ENCODE measurements around the gene CHGA.

The CHGA gene

DNA sequence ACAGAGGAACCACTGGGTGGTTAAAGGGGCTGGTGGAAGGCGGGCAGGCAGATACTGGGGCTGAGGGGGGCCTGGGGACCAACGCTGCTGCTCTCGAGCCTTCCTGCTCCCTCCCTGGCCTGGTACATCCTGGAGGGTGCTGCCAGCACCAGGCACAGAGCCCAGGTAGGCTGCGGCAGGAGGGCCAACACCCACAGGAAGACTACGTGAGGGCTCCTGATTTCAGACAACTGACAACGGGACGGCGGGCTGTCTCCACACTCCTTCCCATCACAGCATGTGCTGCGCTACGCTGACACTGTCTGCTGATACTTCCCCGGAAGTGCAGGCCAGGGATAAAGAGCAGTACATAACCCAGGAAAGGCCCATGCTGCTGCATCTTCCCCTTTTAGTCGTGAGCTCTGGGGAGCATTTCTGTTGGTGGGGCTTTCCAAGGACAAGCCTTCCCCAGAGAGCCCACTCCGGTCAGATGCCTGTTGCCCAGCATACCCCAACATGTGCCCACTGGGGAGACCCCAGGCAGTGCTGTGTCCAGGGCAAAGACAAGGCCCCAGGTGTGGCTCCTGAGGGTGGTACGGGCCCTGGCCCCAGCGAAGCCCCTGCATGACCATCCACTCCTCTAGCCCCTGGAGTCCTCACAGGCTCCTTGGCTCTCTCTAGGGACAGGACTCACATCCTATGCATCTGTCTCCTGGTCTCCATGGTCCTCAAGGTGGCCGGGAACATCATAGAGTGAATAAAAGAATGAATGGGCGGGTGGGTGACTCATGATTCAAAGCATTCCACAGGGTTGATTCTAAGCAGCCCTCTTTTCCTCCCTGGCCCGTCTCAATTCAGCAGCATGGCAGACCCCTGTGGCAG lies 38.0 kb downstream of the CHGA start:
- DNase-seq (ENCODE audit: low read depth in 3 of 3): no peak

DNA sequence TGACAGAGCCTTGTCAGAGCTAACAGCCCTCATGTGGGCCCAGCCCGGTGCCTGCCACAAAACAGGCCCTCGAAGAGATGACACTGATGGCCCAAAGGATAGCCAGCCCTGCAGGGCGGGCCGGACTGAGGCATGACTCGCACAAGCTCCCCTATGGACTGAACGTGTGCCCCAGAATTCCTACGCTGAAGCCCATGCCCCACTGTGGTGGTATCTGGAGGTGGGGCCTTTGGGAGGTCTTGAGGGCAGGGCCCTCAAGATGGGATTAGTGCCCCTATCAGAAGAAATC lies 38.6 kb downstream of the CHGA start:
- DNase-seq (ENCODE audit: low read depth in 3 of 3): no peak

DNA sequence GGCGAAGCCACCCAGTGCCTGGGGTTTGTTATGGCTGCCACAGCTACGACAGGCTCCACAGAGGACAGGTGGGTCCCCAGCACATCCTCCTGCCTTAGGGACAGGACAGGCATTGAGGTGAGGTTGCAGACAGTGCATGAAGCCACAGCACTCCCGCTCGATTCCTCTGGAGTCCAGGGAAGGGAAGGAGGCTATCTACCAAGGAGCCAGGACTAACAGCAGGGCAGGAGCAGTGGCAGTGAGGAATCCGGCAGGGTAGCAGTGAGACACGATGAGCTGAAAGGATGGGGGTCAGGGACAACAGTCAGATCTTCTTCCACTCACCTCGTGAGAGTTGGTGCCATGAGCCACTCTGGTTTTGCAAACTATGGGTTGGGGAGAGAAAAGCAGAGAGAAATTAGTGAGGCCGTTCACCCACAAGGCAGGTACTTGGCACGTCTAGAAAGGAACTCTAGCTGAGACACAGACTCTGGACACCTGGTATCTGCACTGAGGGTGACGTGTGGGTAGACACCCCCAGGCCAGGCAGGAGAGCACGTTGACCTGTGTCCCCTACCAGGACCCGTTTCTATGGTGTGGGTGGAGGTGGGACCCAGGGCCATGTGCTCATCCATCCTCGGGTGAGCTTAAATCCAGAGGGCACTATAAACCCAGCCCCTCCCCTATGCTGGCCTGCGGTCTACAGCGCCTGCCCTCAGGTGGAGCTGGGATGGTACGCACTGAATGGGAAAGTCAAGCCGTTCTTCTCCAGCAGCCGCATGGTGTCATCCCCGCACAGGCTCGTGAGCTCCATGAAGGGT lies 39.3 kb downstream of the CHGA start:
- no peak for DNase-seq (ENCODE audit: low read depth in 3 of 3)

DNA sequence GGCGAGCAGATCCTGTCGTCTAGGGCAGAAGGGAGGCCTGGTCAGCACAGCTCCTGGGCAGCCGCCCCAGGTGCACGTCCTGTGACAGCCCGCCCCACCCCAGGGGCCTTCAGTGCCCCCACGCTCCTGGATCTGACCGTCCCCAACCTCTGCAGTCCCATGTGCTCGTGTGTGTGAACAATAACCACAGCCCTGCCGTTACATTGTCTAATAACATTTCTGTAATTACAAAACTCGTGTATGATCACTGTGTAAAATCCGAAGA lies 39.8 kb downstream of the CHGA start:
- DNase-seq (ENCODE audit: low read depth in 3 of 3): no peak

DNA sequence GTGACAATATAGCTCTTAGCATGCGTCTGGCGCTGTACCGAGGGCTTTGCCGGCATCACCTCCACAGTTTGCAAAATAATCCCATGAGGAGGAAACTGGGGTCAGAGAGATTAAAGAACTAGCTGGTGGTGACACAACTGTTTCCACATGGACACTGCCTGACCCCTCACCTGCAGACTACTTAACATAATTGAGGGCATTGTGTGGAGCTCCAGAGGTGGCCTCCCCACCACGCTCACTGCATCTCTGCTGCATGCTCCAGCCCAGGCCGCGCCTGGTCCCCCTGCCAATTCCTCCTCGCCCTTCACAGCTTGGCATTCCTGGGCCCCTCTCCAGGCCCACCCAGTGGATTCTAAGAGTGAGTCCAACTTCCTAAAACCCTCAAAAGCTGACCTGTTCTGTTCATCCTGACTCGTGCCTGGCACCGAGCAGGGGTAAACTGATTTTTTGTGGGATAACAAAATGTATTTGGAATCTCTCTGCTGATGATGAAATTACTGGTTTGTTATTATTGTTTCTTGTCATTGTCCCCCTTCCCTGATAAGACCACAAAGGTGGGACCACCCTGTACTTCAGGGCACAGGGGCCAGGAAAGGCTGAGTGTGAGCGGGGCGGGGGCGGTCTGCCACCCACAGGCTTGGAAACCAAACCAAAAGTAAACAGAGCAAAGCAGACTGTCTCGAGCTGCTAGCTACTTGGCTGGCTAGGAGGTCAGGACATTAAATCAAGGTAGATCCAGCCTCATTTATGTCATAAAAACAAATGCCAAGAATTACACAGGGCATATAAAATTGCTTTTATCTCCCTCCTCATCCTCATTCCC lies 40.6 kb downstream of the CHGA start:
- no peak for DNase-seq (ENCODE audit: low read depth in 3 of 3)

DNA sequence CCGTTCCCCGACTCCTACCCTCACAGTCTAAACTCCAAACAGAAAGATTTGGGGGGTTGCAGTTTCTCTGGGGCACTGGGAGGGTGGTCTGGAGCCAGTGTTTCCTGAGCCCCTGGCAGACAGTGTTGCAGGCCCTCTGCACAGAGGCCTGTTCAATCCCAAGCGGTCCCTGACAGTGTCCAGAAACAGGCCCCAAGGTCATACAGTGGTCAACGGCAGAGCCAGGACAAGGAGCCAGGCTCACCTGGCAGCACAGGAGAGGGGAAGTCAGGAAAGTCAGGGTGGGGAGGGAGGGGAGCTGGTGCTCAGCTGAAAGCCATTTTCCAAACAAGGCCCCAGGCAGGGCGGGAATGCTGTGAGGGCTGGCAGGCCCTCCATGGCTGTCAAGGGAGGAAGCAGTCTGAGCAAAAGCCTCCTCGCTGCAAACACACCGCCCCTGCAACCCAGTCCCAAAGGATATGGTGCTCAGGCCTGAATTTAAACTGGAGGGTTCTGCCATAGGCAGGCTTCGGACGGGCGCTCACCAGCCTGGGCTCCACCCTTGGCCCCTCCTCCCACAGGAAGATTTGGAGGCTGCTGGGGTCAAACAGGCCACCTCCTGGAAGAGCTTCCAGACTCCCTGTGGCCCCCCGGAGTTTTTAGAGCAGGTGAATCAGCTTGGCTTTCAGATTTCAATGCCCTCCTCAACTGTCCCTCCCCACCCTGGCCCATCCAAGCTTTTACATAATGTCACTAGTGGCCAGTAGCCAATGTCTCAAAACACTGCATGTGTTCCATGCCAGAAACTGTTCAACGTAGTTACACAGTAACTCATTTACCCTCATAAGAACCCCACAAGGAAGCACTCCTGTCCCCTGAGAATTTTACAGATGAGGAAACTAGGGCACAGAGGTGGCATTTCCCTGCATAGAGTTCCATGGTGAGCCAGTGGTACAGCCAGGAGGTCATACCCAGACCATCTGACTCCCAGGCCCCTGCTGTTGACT lies 41.5 kb downstream of the CHGA start:
- no peak for DNase-seq (ENCODE audit: low read depth in 3 of 3)

DNA sequence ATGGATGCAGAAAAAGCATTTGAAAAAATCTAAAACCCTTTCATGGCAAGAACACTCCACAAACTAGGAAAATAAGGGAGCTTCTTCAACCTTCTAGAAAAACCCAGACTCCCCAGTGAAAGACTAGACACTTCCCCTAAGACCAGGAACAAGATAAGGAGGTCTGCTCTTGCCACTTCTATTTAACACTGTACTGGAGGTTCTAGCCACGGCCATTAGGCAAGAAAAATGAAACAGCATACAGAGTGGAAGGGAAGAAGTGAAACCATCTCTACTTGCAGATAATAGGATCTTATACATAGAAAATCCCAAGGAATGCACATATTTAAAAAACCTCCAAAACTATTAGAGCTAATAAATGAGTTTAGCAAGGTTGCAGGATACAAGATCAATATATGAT lies 42.3 kb downstream of the CHGA start:
- no peak for DNase-seq (ENCODE audit: low read depth in 3 of 3)

DNA sequence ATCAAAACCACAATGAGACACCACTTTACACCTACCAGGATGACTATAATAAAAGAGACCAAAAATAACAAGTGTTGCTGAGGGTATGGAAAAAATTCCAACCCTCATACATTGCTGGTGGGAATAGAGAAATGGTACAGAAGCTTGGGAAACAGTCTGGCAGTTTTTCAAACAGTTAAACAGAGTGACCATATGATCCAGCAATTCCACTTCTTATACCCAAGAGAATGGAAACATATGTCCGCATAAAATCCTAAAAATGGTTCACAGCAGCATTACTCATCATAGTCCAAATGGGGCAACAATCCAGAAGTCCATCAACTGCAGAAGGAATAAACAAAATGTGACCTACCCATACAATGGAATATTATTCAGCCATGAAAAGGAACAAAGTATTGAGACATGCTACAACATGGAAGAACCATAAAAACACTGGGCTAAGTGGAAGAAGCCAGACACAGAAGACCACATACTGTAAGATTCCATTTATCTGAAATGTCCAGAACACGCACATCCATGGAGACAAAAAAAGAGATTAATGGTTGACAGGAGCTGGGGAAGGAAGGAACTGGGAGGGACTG lies 44.5 kb downstream of the CHGA start:
- DNase-seq (ENCODE audit: low read depth in 3 of 3): no peak

DNA sequence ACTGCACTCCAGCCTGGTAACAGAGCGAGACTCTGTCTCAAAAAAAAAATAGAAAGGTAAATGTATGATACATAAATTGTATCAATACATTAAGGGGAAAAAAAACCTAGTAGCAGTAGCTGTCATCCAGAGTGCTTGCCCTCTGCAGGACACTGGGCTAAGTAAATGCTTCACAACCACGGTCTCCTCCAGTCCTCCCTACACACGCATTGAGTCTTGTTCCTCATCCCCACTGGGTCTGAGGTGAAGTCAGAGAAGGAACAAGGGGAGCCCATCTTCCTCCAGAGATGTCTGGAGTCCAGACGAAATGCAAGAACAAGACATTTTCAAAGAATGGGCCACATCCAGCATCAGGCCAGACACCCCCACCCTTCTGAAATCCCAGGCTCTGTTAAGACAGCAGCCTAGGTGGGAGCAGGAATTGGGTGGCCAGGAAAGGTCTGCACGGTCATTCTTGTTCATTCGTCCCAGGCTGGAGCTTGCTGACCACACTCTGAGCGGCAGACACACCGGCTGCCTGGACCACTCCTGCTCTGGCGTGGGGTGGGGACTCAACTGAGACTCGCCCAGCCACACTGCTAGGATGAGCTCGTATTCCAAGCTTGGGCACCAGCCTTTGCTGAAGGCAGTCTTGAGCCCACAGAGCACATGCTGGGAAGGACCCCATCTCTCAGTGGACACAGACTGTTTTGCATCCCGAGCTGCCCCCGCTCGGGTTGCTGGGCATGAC lies 45.5 kb downstream of the CHGA start:
- no peak for DNase-seq (ENCODE audit: low read depth in 3 of 3)

DNA sequence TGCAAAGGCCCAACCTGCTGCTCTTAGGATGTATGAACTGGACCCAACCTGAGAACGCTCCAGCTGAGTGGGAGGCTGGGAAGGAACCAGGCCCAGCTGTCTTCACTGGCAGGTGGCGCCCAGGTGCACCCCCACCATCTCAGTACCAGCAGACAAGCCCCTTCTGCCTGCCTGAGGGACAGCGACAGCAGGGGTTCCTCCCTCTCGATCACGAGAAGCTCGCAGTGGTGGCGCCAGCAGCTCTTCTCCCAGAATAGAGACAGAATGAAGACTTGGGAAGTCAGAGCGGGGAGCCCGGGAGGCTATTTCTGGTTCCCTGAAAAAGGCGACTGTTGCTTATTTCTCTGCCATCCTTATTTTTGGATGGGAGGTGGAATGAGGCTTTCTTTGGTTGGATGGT lies 46.5 kb downstream of the CHGA start:
- no peak for DNase-seq (ENCODE audit: low read depth in 3 of 3)

DNA sequence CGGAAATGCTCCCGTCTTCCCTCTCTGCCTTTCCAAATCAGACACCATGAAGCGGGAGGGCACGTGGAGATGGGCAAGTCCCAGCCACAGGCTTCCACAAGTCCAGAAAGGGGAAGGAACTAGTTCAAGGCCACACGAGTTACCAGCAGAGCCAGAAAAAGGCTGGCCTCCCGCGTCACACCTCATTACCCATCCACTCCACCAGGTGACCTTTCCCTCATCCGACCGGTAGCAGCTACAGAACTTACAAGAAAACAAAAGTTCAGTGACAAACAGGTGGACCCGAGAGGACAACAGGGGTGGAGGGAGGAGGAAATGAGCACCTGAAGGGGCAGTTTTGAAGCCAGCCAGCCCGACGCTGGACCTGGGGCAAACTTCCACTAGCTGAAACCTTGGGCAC lies 46.9 kb downstream of the CHGA start:
- no peak for DNase-seq (ENCODE audit: low read depth in 3 of 3)

DNA sequence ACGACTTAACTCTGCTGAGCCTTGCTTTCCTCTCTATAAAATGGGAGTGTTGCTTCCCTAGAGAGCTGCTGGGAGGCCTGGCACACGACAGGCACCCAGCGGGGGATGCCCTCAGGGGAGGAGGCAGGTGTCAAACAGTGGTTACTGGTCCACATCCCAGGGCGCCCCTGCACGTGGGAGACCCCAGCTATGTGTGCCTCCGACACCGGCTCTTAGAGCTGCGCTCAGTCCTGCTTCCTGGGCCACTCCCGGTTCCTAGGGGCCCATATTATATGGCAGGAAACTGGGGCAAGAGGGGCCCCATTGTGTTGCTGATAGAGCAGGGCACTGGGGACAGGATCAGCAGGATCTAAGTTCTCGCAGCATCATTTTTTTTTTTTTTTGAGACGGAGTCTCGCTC lies 47.3 kb downstream of the CHGA start:
- no peak for DNase-seq (ENCODE audit: low read depth in 3 of 3)

DNA sequence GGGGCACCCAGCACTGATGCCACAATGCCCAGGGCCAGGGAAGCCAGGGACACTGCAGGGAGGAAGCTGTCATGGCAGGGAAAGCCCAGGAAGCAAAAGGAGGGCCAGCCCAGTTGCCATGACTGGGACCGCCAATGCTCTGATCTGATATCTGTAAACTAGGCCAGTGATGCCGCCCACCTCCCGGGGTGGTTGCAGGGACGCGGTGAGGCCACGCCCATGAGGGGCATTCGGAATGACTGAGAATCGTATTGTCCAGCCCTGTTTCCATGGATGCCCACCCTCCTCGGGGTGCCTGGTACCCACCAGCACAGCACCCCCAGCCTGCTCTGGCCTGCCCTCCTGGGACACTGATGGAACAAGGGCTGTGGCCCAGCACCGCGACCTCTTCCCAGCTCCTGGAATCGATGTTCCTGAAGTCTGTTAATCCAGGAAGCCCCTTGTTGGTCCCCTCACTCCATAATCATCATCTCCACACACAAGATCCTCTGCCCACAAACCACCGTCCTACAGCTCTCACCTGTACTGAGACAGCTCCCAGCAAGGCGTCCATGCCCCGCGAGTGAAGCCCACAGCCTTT lies 48.7 kb downstream of the CHGA start:
- DNase-seq (ENCODE audit: low read depth in 3 of 3): no peak

DNA sequence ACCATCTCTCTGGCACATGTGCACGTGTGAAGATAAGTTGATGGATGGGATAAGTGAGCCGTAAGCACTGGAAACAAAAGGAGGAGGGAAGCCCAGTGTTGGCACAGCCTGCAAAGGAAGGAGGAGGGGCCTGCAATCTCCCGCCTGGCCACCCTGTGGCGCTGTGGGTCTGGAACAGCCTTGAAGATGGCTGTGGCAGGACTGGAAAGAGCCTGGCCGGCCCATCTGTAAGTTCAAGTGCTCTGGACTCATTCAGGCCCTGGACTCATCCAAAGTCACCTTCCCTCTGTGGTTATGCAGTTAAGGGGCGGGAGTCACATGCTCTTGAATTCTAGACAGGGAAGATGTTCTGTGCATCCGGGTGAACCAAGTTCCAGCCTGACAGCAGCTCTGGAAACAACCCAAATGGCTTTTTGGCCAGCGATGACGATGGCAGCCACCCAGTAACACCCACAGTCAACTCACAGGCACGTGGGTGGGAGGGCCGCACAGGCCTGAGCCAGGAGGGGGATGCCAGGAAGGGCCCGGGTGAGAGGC lies 50.4 kb downstream of the CHGA start:
- DNase-seq (ENCODE audit: low read depth in 3 of 3): peak; percentile 12 to 19 (median 16)

DNA sequence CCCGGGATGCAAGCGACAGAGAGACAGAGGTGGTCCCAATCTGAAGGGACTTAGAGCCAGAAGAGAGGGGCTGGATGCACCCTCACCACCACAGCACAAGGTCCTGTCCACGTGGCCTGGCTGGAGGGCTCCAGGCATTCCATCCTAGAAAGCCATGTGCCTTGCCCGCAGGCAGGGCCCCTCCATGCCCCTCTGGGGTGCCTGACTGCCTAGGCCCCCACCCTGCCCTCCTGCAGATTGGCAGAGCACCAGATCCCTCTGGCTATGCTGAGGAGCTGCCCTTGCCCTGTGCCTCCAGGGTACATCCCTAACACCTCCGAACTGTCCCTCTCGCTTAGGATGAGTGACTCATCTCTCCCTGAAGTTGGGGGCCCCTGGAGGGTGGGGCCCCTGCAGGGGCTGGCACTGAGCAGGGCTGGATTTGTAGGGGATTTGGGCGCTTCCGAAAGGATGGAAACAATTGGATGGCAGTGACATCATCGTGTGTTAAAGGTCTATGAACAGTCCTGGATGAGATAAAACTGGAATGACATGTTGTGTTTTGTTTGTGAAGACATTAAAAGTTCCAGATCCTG lies 50.9 kb downstream of the CHGA start:
- DNase-seq (ENCODE audit: low read depth in 3 of 3): no peak

DNA sequence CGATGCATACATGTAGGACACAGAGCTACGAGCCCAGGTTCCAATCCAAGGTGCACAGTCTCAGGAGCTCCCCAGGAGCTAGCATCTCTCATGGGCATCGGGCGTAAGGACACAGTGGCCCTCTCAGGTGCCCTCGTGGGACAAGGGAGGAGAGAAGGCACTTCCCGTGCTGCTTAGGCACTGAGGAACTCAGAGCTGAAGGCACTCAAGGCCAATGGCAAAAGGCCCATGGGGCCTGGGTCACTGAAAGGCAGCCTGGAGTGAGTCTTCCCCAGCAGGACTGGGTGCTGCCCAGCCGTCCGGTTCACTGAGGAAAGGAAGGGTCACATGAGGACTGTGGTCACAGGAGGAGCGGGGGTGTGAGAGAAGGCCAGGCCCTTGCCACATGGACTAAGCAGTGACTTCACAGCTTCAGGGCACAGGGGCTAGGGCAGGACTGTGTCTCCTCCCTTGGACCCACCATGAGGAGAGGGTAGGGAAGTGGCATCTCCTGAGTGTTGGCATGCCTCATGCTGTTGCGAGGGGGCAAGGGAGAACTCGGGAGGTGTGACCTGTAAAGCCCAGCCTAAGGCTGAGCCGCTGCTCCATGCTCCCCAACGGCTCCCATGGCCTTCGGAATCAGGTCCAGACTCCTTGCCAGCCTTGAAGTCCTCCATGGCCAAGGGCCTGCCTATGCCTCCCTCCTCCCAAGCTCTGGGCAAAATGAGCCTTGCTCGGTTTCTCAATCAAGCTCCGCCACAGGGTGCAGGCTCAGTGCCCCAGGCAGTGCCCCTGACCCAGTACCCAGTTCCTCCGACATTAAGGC lies 51.8 kb downstream of the CHGA start:
- no peak for DNase-seq (ENCODE audit: low read depth in 3 of 3)

DNA sequence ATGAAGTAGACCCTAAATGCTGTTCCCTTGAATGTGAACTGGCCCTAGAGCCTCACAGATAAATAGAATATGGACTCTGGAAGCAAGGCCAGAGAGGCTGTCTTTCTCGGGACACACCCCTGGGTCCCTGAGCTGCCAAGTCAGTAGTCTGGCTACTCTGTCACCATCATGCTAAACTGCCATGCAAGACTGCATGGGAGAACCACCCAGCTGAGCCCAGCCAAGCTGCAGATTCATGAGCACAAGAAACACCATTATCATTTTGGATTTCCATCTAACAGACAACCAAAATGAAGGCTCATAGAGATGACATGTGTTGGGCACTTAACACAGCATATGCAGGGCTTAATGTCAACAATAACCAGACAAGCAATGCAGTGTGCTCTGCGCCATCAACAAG lies 53.3 kb downstream of the CHGA start:
- DNase-seq (ENCODE audit: low read depth in 3 of 3): no peak

DNA sequence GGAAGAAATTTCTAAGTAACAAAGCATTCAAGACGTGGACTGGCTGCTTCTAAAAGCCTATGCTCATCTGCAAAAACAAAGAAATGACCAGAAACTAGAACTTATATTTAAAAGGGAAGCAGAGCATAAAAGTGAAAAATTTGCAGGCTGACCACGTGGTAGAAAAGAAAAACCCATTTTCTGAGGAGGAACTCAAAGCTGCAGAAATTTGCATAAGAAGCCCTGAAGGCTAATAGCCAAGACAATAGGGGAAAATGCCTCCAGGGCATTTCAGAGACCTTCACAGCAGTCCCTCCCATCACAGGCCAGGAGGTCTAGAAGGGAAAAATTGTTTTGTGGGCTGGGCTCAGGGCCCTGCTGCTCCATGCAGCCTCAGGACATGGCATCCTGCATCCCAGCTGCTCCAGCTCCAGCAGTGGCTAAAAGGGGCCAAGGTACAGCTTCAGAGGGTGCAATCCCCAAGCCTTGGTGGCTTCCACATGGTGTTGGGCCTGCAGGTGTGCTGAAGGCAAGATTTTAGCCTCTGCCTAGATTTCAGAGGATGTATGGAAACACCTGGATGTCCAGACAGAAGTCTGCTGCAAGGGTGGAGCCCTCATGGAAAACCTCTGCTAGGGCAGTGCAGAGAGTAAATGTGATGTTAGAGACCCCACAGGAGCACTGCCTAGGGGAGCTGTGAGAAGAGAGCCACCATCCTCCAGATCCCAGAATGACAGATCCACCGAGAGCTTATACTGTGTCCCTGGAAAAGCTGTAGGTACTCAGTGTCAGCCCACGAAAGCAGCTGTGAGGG lies 55.5 kb downstream of the CHGA start:
- DNase-seq (ENCODE audit: low read depth in 3 of 3): no peak
